GM23338 (cell line): ENCODE data around the gene PGS1. TPM values are rescaled to one million over a fixed set of nuclear protein-coding genes. Genes with fewer than 3 reads are reported as not detected.

Experiments
- ATAC-seq: fragments of 200-7000 bp; cut with Tn5 transposase; 3 replicates; pipeline ENCODE4 v1.9.1; 2020
- DNase-seq: peaks from one replicate; pipeline ENCODE4 v3.0.0-alpha.2; 2015; ENCODE audit warnings: low spot score
- H2AFZ ChIP-seq: fragments of 200-600 bp; sonication (generic); 2 replicates; pipeline ENCODE4 v1.8.0; 2016; ENCODE audit warnings: antibody characterized with exemption, mild to moderate bottlenecking, moderate library complexity
- H3F3A ChIP-seq: fragments of 200-600 bp; sonication (generic); replicated peaks from 2 replicates; pipeline ENCODE4 v1.8.0; 2017; ENCODE audit warnings: antibody characterized with exemption, mixed run types, low read depth
- H3K27ac ChIP-seq: fragments of 200-600 bp; sonication (generic); 2 replicates; pipeline ENCODE4 v1.6.1; 2016; ENCODE audit warnings: low read depth
- H3K27me3 ChIP-seq: fragments of 200-600 bp; sonication (generic); 2 replicates; pipeline ENCODE4 v1.8.0; 2016; ENCODE audit warnings: mild to moderate bottlenecking, mixed run types, moderate library complexity; ENCODE audit not compliant: insufficient read depth
- H3K36me3 ChIP-seq: fragments of 200-600 bp; sonication (generic); 2 replicates; pipeline ENCODE4 v1.8.0; 2016; ENCODE audit warnings: mild to moderate bottlenecking; ENCODE audit not compliant: insufficient read depth
- H3K4me1 ChIP-seq: fragments of 200-600 bp; sonication (generic); 2 replicates; pipeline ENCODE4 v1.8.0; 2016; ENCODE audit warnings: mild to moderate bottlenecking, moderate library complexity; ENCODE audit not compliant: insufficient read depth
- H3K4me2 ChIP-seq: fragments of 200-600 bp; sonication (generic); 2 replicates; pipeline ENCODE4 v1.7.1; 2017; ENCODE audit warnings: mixed run types
- H3K4me3 ChIP-seq: fragments of 200-600 bp; sonication (generic); 2 replicates; pipeline ENCODE4 v1.6.1; 2016; ENCODE audit warnings: mixed run types
- H3K79me2 ChIP-seq: fragments of 200-600 bp; sonication (generic); replicated peaks from 2 replicates; pipeline ENCODE4 v1.8.0; 2017; ENCODE audit warnings: mild to moderate bottlenecking; ENCODE audit not compliant: insufficient read depth
- H3K9me2 ChIP-seq: fragments of 200-600 bp; sonication (generic); 2 replicates; pipeline ENCODE4 v1.8.0; 2017; ENCODE audit not compliant: insufficient read depth
- H4K20me1 ChIP-seq: fragments of 200-600 bp; sonication (generic); replicated peaks from 2 replicates; pipeline ENCODE4 v1.8.0; 2017; ENCODE audit warnings: mild to moderate bottlenecking; ENCODE audit not compliant: insufficient read depth
- H3K27ac Mint-ChIP-seq: 2 replicates; pipeline ENCODE4 v1.8.0; 2020; ENCODE audit warnings: inconsistent platforms, mild to moderate bottlenecking, moderate library complexity, mixed read lengths
- H3K27me3 Mint-ChIP-seq: 3 replicates; pipeline ENCODE4 v1.8.0; 2022; ENCODE audit warnings: low read depth, mild to moderate bottlenecking, moderate library complexity, mixed read lengths, inconsistent platforms; ENCODE audit not compliant: insufficient read depth, poor library complexity
- H3K36me3 Mint-ChIP-seq: 3 replicates; pipeline ENCODE4 v1.8.0; 2021; ENCODE audit warnings: low read depth, mild to moderate bottlenecking, inconsistent platforms, moderate library complexity, mixed read lengths
- H3K4me1 Mint-ChIP-seq: 3 replicates; pipeline ENCODE4 v1.8.0; 2020; ENCODE audit warnings: mild to moderate bottlenecking, inconsistent platforms, mixed read lengths
- H3K4me3 Mint-ChIP-seq: 3 replicates; pipeline ENCODE4 v1.8.0; 2021; ENCODE audit warnings: moderate library complexity, mild to moderate bottlenecking, inconsistent platforms, mixed read lengths
- H3K9me3 Mint-ChIP-seq: 3 replicates; pipeline ENCODE4 v1.8.0; 2020; ENCODE audit warnings: moderate library complexity, mild to moderate bottlenecking, inconsistent platforms, mixed read lengths
- CTCF ChIP-seq, 2 experiments: fragments of 200-600 bp in 1 of 2; sonication (generic) in 1 of 2; conservative IDR thresholded peaks; 2 replicates each; pipeline versions ENCODE4 v1.5.1 to v1.6.1; 2016 to 2017; ENCODE audit warnings: antibody characterized with exemption in 2 of 2, low read depth in 2 of 2, mild to moderate bottlenecking in 2 of 2, moderate library complexity in 1 of 2
- EZH2phosphoT487 ChIP-seq: fragments of 200-600 bp; sonication (generic); IDR thresholded peaks from one replicate; pipeline ENCODE4 v1.8.1; 2018; ENCODE audit warnings: antibody characterized with exemption; ENCODE audit not compliant: unreplicated experiment
- JUNB ChIP-seq: IDR thresholded peaks from one replicate; pipeline ENCODE4 v1.6.1; 2016; ENCODE audit warnings: antibody characterized with exemption; ENCODE audit not compliant: unreplicated experiment
- NANOG ChIP-seq: IDR thresholded peaks from 2 replicates; pipeline ENCODE4 v1.6.1; 2016; ENCODE audit warnings: antibody characterized with exemption, borderline replicate concordance
- POLR2AphosphoS5 ChIP-seq: IDR thresholded peaks from 2 replicates; pipeline ENCODE4 v1.6.1; 2016; ENCODE audit warnings: antibody characterized with exemption, low read depth
- STAT1 ChIP-seq: IDR thresholded peaks from one replicate; pipeline ENCODE4 v1.6.1; 2016; ENCODE audit warnings: antibody characterized with exemption; ENCODE audit not compliant: unreplicated experiment
- ZNF331 ChIP-seq: fragments of 250-450 bp; sonication (Bioruptor Pico); IDR thresholded peaks from 2 replicates; pipeline ENCODE4 v1.5.0; 2020; ENCODE audit warnings: low read depth, mild to moderate bottlenecking, moderate library complexity
- polyA plus RNA-seq: library from polyadenylated mRNA; unstranded; fragments of >200 nt; fragmentation: Nextera tagmentation; extraction: Ambion mirVana; gene quantifications from 2 replicates; pipeline ENCODE4 v1.2.1, GENCODE V29; 2016
- total RNA-seq: library from RNA; depleted of rRNA; stranded (reverse); fragments of >200 nt; shearing (Covaris generic); gene quantifications from 2 replicates; pipeline ENCODE4 v1.2.3, GENCODE V29; 2014
- TF ChIP-seq, protein P1 (sequence below): IDR thresholded peaks from one replicate; pipeline ENCODE4 v1.6.1; 2018; ENCODE audit warnings: antibody characterized with exemption; ENCODE audit not compliant: unreplicated experiment

PGS1 gene
- total and polyA plus RNA-seq, 2 experiments from 2014 or later = 43.9 to 67.1 TPM

DNA sequence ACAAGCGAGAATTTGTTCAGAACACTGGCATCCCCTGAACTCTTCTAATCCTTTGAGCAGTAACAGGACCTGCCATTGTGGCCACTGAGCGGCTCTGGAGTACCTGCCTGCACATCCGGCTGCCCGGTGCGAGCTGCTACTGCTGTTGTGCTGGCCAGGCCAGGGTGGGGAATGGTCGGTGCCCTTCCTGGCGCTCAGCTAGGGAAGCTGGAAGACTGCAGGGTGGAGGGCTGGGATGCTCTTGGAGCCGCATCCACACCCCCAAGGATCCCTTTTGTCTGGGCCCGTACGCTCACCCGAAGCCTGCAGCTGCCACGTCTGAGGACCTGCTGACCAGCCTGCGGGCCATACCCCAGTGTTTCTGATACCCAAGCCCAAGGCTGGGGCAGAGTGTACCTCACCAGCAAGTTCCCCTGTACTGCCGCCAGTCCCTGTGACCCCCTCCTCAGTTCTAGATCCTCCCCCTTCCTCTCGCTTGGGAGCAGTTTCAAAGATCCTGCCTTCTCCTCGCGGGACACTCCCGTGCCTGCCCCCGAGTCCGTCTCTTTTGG is 49.7 kb downstream of the PGS1 start:
- no peaks in the 10 kb centered on the region for H3K9me3 Mint-ChIP-seq
- TF ChIP-seq CTCF (conservative IDR thresholded peaks at IDR 0.05; ENCODE audit: low read depth in 2 of 2) = no peak
- TF ChIP-seq STAT1 = no peak
- TF ChIP-seq ZNF331 = no peak
- TF ChIP-seq NANOG = no peak
- TF ChIP-seq POLR2AphosphoS5 = 0 out of 2 replicates have a peak, but pooled peaks have one; percentile 11

DNA sequence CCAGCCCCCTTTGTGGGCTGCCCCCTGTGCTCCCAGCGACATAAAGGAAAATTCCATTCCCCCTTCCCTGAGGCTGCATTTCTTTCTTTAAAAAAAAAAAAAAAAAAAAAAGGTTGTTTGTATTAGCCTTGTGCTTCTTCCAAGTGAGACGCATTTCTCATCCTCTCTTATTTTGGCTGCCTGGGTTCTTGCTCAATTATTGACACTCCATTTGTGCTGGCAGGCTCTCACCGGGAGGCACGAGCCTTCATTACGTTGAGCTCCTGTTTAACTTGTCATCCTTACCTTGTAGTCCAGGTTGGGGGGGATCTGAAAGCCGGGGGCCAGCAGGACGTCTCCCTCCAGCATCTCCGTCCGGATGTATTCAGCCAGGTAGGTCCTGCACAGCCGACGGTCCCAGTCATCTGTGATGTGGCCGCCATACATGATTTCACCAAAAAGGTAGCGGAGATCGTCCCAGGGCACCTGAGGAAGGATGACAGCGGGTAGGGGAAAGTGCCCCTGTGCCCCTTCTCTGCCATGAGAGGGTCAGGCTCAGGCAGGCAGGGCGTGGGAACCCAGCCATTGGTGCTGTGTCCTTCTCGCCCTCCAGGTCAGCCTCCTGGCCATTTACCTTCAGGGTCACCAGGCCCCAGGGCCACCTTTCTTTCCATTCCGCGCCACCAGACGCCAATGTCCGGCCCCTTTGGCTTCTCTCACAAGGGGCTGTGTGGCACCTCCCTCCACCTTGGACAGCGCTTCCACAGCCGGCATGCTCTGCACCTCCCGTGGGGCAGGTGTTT is 50.6 kb downstream of the PGS1 start:
- no peak for DNase-seq
- peaks cover 19% of the 10 kb centered on the region for H3K27me3 Mint-ChIP-seq
- TF ChIP-seq POLR2AphosphoS5 (no peak), JUNB (no peak), CTCF (conservative IDR thresholded peaks at IDR 0.05; ENCODE audit: low read depth in 2 of 2) (no peak), EZH2phosphoT487 (no peak), ZNF331 (no peak)
- TF ChIP-seq, protein P1, sequence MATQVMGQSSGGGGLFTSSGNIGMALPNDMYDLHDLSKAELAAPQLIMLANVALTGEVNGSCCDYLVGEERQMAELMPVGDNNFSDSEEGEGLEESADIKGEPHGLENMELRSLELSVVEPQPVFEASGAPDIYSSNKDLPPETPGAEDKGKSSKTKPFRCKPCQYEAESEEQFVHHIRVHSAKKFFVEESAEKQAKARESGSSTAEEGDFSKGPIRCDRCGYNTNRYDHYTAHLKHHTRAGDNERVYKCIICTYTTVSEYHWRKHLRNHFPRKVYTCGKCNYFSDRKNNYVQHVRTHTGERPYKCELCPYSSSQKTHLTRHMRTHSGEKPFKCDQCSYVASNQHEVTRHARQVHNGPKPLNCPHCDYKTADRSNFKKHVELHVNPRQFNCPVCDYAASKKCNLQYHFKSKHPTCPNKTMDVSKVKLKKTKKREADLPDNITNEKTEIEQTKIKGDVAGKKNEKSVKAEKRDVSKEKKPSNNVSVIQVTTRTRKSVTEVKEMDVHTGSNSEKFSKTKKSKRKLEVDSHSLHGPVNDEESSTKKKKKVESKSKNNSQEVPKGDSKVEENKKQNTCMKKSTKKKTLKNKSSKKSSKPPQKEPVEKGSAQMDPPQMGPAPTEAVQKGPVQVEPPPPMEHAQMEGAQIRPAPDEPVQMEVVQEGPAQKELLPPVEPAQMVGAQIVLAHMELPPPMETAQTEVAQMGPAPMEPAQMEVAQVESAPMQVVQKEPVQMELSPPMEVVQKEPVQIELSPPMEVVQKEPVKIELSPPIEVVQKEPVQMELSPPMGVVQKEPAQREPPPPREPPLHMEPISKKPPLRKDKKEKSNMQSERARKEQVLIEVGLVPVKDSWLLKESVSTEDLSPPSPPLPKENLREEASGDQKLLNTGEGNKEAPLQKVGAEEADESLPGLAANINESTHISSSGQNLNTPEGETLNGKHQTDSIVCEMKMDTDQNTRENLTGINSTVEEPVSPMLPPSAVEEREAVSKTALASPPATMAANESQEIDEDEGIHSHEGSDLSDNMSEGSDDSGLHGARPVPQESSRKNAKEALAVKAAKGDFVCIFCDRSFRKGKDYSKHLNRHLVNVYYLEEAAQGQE = peak; percentile 71

More for the DNA sequence above, 49.7 kb downstream of the PGS1 start:
- ATAC-seq = no peak; the same call in 2 of the 3 replicates
- 0 out of 2 replicates have a peak, but pooled peaks cover 5% of the 10 kb centered on the region for H3K79me2 ChIP-seq
- DNase-seq = no peak
- 0 out of 2 replicates have a peak, but pooled peaks cover 11% of the 10 kb centered on the region for H3F3A ChIP-seq
- peaks cover 14% of the 10 kb centered on the region for H3K27me3 Mint-ChIP-seq
- no peaks in the 10 kb centered on the region for H3K27me3 ChIP-seq
- H3K4me1 Mint-ChIP-seq = peaks cover 20% of the 10 kb centered on the region
- H3K4me1 ChIP-seq = peaks cover 6% of the 10 kb centered on the region; the same call in 1 of the 2 replicates
- H4K20me1 ChIP-seq = peaks cover 3% of the 10 kb centered on the region; the same call in 1 of the 2 replicates
- no peak overlapping the region for H3K27ac ChIP-seq
- H2AFZ ChIP-seq = no peak overlapping the region
- H3K4me3 ChIP-seq = no peak overlapping the region
- H3K36me3 ChIP-seq = peaks cover 4% of the 10 kb centered on the region; the same call in 1 of the 2 replicates
- peak overlapping the region; percentile 73 for H3K27ac Mint-ChIP-seq
- no peaks in the 10 kb centered on the region for H3K9me2 ChIP-seq
- peaks cover 40% of the 10 kb centered on the region for H3K36me3 Mint-ChIP-seq
- H3K4me3 Mint-ChIP-seq = no peak overlapping the region
- no peak overlapping the region for H3K4me2 ChIP-seq

More for the DNA sequence above, 50.6 kb downstream of the PGS1 start:
- peaks cover 3% of the 10 kb centered on the region; the same call in 1 of the 2 replicates for H4K20me1 ChIP-seq
- Mint-ChIP-seq H3K9me3 (no peaks in the 10 kb centered on the region), H3K4me1 (peaks cover 25% of the 10 kb centered on the region), H3K36me3 (peaks cover 32% of the 10 kb centered on the region), H3K27ac (0 out of 2 replicates have a peak overlapping the region, but pooled peaks have one; percentile 18), H3K4me3 (no peak overlapping the region)
- H3K27ac ChIP-seq = no peak overlapping the region
- H3F3A ChIP-seq = 0 out of 2 replicates have a peak, but pooled peaks cover 8% of the 10 kb centered on the region
- H3K79me2 ChIP-seq = no peaks in the 10 kb centered on the region
- H3K4me2 ChIP-seq = no peak overlapping the region
- no peaks in the 10 kb centered on the region for H3K27me3 ChIP-seq
- H3K4me3 ChIP-seq = no peak overlapping the region
- H3K36me3 ChIP-seq = no peaks in the 10 kb centered on the region; the same call in 1 of the 2 replicates
- peaks cover 6% of the 10 kb centered on the region; the same call in 1 of the 2 replicates for H3K4me1 ChIP-seq
- no peaks in the 10 kb centered on the region for H3K9me2 ChIP-seq
- no peak overlapping the region for H2AFZ ChIP-seq
- peak; percentile 8; the same call in 2 of the 3 replicates for ATAC-seq
